Stimulated activated CD4-positive, alpha-beta T cell treated with anti-CD3 and anti-CD28 coated beads, Interleukin-12 subunit alpha, Interleukin-12 subunit beta, amount 100 ng/mL, for 4 hours (primary cell): ENCODE data around the gene KCNJ12.
"Not testable (repeated sequence)": the region's sequence is repeated elsewhere in the genome, so short reads cannot be mapped to it uniquely, and the experiment has no call there.

ENCODE experiments used
- DNase-seq: peaks from one replicate; pipeline ENCODE4 v3.0.0-alpha.2; 2020

The KCNJ12 gene

DNA sequence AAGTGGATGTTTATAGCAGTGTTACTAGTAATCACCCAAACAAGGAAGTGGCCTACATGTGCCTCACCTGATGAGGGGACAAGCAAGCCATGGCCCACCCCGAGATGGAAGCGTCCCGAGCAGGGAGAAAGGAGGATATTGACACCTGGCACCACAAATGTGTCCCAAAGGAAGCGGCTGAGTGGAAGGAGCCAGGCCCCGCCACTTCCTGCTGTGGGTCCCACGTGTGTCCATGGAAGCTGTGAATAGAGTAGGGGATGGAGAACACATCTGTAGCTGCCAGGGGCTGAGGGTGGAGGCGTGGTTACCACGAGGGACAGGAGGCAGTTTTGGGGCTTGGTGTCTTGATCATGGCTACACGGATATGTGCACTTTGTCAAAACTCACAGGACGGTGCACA, 49.2 kb downstream of the KCNJ12 start:
- DNase-seq: no peak

DNA sequence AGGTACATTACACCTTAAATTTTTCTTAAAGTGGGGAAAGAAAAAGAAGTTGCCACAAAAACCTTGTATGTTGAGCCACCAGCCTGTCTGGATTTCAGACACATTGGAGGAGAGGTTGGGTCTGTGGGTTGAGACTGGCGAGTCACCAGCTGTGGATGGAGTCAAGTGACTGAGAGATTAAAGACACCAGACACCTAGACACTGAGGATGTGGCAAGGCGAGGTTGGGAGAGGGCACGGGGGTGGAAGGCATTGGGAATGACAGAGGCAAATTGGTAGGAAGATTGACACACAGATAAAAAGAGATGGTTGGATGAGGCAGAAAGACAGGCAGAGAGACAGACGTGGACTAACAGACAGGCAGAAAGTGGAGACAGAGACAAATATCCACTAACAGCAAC, 49.6 kb downstream of the KCNJ12 start:
- no peak for DNase-seq

DNA sequence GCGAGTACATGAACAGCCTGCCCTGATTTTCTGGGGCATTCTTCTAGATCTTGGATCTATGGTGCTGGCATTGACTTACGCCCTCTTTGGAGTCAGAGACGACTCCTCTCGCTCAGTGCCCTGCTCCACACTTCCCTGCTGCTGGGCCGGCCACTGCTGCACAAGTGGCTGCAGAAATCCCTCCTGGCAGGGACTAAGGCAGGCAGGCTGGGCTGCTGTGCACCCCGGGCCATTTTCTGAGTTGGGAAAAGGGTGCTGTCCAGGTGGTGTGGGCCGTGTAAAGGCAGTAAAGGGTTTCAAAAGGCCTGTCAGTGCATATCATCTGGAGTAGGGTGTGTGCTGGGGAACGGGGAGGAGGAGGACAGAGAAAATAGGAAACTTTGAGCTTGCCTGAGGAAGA, 50.1 kb downstream of the KCNJ12 start:
- DNase-seq: not testable (repeated sequence)

DNA sequence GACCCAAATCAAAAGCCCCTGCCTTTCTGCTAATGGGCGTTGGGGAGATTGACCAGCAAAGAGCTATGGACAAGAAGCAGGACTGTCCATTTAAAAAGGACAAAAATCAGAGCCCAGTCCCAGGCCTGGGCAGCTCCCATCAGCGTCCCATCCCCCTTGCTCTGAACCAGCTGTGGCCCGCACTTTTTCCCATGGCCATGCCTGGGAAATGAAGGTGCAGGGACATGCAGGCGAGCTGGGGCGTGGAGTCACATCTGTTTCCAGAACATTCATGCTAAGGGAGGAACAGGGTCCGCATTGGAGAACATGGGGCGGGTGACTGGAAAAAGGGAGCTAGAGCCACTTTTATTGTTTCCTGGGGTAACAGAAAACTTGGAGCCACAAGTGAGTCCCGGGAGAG, 50.7 kb downstream of the KCNJ12 start:
- DNase-seq: not testable (repeated sequence)

DNA sequence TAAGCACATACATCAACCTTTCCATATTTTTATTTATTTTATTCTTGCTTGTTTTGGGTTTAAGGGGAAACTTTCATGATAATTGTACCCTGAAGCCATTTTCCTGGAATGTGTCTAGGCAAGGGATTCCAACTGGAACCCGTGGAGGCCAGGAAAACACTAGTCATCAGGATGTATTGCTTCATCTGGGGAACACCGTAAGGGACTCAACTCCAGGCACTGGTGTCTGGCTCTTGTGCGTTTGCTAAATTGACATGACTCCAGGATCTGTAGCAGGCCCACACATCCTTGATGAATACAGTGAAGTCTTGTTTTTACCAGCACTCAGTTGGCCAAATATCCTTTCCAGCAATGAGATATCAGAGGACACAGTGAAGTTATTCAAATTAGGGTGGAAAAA, 51.6 kb downstream of the KCNJ12 start:
- DNase-seq: not testable (repeated sequence)

DNA sequence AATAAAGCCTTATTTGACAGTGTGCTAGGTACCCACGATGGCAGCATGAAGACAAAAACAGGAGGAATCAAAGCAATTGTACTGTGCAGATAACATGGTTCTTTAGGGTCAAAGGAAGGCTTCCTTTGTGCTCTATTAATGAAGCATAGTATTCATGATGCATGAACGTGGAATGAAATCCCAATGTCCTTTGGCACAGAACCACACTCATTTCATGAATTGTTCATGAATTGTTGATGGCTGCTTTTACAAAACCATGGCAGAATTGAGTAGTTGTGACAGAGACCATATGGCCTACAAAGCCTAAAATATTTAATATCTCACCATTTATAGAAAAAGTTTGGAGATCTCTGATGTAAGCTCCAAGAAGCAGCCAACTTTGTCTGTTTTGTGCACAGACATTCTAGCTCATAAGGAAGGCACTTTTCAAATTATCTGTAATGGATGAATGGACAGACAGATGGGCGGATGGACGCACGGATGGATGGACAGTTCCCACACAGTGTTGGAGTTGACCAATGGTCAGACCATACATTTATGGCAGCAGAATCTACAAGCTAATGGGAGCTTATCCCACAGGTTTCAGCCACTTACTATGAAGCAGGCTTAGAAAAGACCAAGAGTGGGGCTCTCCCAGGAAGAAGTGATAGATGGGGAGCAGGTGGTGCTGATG, 52.7 kb downstream of the KCNJ12 start:
- DNase-seq: not testable (repeated sequence)

DNA sequence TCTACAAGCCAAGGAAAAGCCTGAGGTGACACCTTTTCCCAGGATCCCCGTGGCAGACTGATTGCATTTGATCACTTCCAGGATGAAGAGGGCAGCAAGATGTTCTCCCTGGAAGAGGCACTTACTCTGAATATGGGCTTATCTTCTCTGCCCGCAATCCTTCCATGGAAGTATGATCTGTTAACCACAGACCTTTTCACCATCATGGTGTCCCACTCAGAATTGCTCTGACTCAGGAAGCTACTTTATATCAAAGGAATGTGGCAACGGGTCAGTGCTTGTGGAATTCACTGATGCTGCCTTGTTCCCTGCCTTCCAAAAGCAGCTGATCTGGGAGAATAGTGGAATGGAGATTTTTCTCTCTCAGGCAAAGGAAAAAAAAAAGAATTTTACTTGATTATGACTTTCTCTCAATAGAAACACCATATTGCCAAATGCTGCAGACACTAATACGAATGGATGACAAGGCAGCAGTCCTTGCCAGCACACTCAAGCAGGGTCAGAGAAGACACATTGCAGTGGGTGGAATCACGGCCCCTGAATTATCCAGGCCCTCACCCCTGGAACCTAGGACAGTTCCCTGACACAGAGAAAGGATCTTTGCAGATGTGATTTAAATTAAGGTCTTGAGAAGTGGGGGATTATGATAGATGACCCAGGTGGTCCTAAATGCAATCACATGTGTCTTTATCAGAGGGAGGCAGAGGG, 53.9 kb downstream of the KCNJ12 start:
- DNase-seq: not testable (repeated sequence)

DNA sequence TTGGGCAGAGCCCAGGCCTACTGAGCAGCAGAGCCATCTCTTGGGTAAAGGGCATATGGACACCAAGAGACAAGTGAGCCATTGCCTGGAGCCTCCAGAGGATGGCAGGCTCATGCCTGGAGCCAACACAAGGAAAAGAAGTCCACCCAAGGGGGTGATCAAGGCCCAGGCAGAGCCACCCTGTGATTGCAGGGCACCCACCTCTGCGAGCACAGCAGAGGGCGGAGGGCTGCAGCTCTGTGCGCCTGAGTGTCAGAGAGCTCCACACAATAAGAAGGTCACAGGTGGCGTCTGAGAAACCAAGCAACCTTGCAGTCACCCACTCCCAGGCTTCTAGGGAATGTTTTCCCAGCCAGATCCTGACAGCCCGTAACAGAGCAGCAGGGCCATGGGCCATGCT, 57.8 kb downstream of the KCNJ12 start:
- DNase-seq: not testable (repeated sequence)

DNA sequence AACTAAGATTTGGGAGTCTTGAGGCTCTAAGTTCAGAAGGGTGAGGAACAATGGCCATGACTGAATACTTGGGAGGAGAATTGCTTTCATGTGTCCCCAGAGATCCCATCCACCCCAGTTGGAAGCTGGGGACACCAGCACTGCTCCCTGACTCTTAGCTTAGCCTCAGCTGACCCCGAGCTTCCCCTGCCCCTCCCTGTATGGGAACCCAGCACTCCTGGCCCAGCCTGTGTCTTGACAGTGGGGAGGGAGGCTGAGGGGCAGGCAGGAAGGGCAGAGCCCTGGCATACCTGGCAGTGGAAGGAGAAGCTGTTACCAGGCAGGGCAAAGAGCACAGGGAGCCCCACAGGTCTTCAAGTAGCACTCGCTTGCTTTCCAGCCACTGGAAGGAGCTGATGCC, 58.8 kb downstream of the KCNJ12 start:
- not testable (repeated sequence) for DNase-seq

DNA sequence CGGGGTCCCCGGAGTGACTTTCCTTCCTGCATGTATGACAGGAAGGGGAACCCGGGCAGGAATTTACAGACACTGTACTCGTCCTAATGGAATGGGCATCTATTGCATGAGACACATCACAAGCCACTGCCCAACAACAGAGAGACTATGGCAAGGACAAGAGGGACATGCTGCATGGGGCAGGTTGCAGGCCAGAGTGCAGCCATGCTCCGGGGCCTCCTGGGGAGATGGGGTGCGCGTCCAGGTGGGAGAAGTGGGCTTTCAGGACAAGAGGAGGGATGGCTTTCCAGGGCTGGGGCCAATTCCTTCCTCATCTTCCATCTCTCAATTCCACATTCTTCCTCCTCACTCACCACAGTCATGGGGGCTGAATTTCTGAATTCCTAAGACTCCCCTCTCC, 60.3 kb downstream of the KCNJ12 start:
- not testable (repeated sequence) for DNase-seq

DNA sequence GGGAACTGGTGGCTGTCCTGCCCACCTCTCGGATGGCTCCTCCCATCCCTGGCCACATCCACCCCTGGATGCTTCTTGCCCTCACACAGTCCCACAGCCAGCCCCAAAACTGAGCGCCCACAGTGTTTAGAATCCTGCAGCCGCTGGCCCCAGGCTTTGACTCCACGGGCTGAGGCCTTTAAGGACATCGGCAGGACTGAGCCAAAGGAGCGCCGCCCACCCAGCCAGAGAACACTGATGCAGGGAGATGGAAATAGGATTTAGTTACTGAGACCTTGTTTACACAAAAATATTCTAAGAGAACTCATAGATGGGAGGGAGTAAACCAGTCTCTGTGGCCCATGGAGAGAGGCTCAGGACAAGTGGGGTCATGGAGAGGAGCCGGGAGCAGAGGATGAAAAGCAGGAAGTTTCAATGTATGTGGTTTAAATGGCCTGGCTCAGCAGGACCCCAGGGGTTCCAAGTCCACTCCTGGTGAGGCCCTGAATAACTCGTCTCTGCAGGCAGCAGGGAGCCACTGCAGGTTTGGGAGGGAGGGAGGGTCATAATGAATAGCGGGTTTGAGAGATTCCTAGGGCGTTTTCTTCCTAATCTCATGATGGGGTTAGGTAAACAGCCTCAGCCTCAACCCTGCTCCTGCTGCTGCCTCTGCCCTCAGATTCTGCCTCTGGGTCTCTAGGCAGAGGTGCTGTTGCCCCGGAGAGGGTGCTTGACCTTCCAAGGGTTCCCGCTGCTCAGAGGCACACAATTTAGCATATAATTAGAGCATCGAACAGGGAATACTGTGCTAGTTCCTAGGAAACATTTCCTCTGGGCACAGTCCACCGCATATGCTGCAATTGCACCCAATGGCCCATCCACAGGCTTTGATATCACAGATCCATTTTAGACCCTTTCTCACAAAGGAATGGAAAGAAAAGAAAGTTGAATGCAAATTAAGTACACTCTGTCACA, 61.0 kb downstream of the KCNJ12 start:
- not testable (repeated sequence) for DNase-seq

DNA sequence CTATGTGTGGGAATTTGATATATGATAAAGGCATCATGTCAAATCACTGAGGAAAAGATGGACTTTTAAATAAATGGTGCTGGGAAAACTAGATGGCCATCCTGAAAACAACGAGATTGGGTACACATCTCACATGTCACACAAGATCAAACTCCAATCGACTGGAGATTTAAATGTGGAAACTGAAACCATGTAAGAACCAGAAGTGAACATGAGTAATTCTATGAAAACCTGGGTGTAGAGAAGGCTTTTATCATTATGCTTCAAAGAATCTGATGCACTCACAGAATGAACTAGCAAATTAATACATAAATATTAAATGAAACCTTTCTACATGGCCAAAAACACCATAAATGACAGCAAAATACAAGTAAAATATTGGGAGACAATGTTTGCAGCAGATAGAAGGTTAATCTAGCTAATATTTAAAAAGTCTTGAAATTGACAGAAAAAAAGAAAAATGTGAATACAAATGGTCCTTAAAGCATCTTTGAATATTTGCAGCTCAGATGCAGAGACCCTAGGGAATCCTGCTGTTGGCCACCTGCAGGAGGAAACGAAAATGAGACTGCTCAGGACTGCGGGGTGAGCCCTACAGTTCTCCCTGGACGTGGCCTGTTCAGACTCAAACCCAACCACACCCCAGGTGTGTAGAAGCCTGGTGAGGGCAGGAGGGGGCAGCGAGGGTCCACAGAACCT, 62.3 kb downstream of the KCNJ12 start:
- DNase-seq: not testable (repeated sequence)

DNA sequence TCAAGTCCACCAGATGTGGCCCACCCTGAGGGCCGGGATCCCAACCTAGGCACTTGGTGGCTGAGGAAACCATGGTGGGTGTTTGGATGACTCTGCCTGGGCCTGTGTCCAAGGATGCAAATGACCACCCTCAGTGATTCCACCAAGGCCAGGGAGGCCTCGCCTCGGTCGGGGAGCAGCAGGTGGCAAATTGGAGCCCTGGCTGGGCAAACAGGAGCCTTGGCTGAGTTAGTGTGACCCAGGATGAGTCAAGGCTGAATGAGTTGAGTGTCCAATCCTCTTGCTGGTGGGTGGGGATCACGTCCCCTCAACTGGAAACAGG, 62.8 kb downstream of the KCNJ12 start:
- DNase-seq: not testable (repeated sequence)

DNA sequence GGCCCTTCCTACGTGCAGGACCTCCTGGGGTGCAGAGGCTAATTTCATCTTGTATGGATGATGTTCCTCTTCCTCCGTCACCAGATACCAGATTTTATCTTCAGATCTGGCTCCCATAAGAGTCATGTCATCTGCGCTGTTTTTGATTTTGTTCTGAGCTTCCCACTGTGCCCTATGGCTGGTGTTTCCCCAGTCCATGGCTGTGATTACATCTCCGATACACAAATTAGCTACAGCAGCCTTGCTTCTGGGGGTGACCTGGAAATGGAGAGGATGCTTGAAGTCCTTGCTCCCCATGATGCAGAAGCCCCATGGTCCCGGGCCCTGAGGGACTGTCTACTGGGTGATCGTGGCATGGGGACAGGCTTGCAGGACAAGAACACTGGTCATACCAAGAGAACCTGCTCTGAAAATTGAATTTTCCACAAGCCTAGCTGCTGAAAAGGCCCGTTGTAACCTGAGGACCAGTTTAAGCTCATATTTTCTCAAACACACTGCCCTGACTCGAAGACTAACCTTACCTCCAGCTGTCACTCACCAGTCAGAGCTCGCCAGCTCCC, 69.0 kb downstream of the KCNJ12 start:
- no peak for DNase-seq

DNA sequence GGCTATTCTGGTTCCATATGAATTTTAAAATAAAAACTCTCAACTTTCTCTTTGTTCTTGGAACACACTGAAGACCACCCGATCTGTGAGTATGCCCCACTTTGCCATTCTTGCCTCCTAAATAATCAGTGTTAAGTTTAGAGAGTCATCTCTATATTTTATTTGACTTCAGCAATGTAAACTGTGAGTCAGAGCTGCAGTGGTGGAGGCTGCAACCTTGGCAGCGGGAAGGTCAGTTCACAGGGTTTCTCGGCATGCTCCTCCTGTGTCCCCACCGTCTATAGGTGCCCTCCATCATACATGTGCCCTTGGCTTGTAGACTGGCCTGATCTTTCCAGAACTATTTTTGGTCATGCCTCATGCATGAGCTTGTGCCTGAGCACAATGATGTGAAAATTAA, 71.4 kb downstream of the KCNJ12 start:
- not testable (repeated sequence) for DNase-seq

DNA sequence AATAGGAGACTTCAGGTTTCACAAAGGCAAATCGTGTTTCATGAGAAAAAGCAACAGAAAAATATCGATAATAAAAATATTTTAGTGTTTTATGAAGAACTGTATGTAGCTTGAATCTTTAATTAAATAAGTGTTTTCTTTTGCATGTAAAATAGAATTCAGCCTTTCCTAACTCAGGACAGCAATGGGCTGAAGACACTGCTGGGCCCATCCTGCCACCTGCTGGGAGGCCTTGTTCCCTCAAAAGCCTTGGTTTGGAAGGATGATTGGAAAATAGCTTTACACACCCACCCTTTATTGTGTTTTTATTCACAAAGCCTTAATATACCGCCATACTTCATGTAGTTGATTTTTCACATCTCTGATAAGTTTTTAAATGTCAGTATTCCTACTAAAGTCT, 73.7 kb downstream of the KCNJ12 start:
- DNase-seq: not testable (repeated sequence)

DNA sequence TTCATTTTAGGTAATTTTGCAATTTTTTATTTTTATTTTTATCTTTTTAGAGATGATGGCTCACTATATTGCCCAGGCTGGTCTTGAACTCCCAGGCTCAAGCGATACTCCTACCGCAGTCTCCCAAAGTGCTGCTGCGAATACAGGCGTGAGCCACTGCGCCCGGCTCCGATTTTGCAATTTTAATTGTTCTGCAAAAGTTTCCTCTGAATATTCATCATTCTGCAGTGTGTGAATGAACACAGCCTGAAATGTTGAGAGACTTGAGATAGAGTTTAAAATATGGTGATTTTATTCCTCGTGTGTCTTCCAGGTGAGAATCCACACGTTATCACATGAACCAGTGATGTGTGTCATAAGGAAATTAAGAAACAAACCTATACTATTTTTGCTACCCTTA, 75.8 kb downstream of the KCNJ12 start:
- DNase-seq: no peak

DNA sequence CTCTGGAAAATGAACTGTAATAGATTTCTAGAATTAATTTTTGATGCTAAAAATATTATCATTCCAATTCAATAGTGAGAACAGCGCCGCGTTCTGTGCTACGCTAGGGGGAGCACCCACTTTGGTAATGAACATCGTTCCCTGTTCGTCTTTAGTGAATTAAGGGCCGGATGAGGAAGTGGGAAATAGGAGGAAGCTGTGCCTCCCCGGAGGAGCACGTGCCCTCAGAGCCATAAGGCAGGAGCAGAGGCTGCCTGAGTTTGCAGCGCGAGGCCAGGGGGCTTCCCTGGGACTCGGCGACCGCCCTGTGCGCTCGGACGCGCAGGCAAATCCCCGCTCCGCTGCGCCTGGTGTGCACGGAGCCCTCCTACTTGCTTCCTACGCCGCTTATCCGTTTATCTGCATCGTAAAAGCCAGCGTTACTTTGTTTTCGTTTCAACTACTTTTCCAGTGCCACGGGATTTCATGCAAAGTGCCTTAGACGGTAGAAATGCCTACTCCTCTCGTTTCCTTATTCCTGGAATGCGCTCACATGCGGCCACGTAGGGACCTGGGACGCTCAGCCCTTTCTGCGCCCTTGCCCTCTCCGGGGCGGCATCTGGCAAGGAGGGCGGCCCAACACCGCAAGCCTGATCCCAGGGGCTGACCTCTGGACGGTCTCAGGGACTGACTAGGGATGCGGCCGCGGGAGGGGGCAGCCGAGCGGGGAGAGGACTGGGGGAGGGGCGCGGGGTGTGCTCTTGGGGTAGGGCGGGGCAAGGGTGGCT, 76.4 kb downstream of the KCNJ12 start:
- DNase-seq: peak; percentile 29

DNA sequence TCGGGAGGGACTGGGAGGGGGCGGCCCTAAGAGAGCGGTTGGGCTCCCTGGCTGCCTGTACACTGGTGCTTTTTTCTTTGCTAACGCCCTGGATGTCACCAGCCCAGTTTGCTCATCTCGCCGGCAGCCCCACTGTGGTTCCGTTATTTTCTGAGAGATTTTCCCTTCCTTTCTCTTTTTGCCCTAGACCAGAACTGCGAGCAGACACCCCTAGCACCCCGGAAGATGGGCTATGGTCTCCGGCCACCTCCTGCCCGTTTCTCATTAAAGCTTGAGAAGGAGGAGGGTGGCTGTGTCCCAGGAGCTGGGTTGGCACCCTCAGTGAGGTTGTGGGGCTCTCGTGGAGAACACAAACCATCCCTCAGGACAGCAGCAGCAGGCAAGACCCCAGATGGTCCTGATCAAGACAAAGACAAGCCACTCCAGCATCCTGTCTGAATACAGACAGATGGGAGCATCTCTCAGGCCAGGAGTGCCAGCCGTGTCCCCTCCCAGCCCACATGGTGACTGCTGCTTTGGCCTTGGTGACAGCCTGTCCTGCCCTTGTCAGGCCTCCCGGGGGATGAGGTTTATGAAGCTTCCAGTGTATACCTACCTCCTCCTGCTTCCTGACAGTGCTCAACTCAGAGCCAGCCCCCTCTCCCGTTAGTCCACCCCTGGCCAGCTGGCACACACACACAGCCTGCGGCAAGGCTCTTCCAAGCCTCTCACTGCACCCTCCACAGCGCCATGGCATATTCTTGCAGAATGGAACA, 77.2 kb downstream of the KCNJ12 start:
- no peak for DNase-seq

DNA sequence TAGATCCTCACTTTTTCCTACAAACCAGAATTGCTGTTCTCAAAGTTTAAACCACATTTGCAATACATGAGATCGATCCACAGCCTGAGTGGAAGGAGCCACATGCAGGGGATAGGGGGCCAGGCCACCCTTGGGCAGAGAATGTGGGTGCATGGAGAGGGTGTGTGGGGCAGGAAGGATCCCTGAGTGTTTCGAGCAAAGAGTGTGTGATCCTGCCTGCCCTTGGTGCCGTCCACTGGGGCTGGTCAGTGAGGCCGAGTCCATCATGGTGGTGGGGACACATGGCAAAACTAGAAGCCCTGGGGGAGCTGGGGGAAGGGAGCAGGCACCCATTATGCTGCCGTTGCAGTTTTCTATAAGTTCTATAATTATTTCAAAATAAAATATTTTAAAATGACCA, 77.8 kb downstream of the KCNJ12 start:
- not testable (repeated sequence) for DNase-seq

DNA sequence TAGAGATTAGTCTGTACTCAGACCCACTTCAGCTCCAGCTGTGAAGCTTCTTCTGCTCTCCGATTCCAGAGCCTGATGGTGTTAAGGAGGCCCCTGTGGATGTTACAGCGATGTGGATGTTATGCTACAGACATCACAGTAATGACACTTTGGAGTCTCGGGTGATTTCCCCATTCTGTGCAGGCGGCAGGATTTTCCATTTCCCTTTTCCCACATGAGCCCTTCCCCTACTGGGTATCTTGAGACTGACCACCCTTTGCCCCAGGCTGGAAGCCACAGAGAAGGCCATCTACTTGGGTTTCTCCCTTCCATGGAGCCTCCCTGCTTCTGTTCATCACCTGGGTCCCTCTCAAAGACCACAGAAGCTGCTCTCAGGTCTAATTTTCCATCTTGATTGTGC, 78.3 kb downstream of the KCNJ12 start:
- no peak for DNase-seq
